HG02981 (cell line): ENCODE data around the gene CDK11B.
"Not testable (repeated sequence)": the region's sequence is repeated elsewhere in the genome, so short reads cannot be mapped to it uniquely, and the experiment has no call there.

Experiments
- ATAC-seq: cut with Tn5 transposase; IDR thresholded peaks from one replicate; pipeline ENCODE4 v1.9.1; 2021; ENCODE audit warnings: mild to moderate bottlenecking, moderate library complexity; ENCODE audit not compliant: unreplicated experiment

The CDK11B gene

GRCh38 chr1:1683104-1683905 lies 24.5 kb upstream of the CDK11B start:
- no peak for ATAC-seq

DNA sequence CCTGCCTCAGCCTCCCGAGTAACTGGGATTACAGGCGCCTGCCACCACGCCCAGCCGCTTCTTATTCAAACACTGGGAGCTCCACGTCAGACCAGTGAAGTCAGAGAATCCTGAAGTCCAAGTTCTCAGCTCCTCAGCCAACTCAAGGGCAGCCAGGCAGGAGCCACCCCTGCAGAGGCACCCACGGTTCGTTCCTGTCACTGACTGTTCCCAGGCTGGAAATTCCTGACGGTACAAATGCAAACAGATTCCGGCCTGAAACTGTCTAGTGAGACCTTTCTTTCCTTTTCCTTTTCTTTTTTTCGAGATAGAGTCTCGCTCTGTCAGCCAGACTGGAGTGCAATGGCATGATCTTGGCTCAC lies 22.1 kb upstream of the CDK11B start:
- no peak for ATAC-seq

DNA sequence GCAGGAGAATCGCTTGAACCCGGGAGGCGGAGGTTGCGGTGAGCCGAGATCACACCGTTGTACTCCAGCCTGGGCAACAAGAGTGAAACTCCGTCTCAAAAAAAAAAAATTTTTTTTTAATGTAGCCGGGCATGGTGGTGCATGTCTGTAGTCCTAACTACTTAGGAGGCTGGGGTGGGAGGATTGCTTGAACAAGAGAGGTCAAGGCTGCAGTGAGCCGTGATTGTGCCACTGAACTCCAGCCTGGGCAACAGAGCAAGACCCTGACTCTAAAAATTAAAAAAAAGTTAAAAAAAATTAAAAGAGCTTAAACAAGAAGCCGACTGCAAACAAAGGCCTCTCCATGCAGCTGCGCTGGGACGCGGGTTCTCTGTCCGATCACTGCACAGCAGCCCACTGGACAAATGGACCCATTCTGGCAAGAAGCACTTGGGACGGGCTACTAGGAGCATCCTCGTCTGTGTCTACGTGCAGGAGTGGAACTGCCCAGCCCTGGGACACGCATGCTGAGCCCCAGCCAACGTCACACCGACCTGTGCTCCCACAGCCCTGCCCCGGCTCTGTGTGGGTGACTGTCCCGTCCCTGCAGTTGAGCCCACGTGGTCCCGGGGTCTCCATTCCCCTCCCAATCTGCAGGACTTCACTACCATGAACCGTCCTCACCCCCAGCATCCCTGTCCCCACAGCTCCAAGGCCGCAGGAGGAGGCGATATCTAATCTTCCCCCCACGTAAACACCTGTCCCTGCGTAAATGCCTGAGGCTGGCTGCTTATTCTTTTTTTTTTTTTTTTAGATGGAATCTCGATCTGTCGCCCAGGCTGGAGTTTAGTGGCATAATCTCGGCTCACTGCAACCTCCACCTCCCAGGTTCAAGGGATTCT lies 21.5 kb upstream of the CDK11B start:
- ATAC-seq, result no peak

- no peak for ATAC-seq
Observed at GRCh38 chr1:1678581-1679380, 20.0 kb upstream of the CDK11B start.

DNA sequence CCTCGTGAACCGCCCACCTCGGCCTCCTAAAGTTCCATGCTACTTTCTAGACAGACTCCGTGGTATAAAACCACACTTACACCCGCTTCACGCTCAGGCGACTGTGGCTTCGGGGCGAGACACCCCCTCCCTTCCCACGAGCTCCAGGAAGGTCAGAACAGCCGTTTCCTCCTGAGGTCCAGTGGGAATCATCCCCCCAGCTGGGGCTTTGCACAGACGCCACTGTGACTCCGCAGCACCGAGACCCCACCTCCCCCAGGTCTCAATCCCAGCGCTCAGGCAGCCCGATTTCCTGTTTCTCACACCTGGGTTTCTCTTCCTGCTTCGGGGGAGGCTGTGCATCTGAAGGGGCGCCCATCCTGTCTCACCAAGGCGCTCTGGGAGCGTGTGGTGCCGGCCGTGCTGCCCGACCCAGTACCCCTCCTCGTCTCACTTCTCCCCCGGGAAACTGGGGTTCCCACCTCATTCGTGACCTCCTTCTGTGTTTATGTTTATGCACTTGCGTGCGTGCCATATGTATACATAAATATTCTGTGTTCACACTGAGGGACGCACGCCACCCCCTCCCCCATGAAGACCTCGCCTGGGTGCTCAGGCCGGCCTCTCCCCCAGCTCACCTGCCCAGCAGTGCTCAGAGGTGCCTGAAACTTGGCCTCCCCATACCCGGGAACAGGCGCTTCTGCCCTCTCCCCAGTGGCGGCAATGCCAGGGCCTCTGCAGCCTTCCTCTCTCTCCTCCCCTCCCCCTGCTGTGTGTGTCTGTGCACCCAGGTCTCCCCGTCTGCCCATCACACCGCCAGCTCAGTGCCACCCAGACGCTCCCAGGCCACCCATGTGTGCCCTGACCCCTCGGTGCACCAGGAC lies 19.1 kb upstream of the CDK11B start:
- ATAC-seq, result peak; percentile 63

- ATAC-seq, result not testable (repeated sequence)
Observed at GRCh38 chr1:1676087-1676486, 17.3 kb upstream of the CDK11B start.

GRCh38 chr1:1675218-1675617 lies 16.4 kb upstream of the CDK11B start:
- not testable (repeated sequence) for ATAC-seq

DNA sequence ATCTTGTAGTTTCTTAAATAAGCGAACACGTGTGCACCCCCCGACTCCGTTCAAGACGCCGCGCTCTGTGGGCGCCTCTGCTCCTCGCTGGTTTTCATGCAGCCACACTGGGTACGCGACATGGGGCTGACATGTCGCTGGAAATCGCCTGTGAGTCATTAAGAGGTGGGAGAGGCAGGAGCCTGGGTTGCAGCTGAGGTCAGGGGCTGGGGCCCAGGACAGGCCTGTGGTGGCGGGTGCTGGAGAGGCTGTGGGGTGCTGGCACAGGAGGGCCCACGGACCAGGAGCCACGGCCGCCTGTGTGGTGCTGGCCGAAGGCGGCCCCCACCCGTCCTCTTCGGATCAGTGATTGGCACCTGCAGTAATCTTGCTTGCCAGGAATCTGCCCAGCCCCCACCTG lies 16.0 kb upstream of the CDK11B start:
- ATAC-seq, result not testable (repeated sequence)

DNA sequence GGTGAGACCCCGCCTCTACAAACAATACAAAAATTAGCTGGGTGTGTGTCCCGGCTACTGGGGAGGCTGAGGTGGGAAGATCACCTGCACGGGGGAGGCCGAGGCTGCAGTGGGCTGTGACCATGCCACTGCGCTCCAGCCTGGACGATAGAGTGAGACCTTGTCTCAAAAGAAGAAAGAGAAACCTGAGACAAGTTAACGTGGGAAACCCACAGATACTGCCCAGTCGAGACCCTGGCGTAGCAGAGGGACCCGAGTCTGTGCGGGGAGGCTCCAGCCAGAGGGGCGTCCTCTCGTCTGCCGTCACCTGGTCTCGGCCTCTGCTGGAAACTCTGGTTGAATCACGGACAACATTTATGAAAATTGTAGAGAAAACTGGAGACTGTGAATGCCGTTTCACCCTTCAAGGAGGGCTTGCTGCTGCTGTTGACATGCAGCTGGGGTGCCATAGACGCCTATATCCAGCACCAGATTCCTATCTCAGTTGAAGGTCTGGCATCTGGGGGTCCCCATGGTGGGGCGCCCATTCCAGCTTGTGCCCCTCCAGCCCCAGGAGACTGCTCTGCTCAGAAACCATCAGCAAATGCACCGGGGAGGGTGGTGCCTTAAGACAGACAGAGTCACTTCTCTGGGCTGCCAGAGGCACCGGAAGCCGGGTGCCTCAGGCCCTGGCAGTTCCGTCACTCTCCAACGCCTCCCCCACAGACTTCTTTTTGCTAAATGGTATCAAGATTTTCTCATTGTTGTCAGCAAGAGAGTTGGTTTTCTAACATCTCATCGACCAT lies 13.6 kb upstream of the CDK11B start:
- ATAC-seq, result no peak

DNA sequence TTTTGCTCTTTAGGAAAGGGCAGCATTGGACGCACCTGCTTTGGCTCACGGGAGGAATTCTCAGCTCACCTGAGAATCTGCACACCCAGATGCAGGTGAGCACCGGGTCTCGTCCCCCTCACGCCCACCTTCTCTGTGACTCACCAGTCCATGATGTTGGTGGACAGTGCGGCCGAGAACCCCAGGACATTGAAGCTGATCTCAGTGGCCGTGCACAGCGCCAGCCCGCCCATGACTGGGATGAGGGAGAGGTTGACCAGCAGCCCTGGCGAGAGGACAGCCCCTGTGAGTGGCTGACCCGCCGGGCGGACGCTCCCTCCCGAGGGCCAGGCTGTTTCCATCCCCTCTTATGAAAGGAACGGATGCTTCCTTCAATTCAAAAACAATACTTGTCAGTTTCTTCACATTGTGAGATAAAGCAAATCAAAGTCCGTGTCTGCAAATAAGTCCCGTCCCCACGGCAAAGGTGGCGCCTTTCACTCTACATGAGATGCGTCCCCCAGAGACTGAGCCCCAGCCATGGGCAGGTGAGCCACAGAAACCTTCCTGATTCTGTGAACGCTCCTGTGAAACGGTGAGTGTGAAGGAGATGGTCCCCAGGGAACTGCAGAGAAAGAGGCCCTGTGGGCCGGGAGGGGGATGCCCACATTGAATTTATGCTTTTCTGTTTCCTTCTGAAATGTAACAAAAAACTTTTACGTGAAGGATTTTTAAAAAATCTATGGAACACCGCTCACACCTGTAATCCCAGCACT lies 12.7 kb upstream of the CDK11B start:
- ATAC-seq, result no peak

GRCh38 chr1:1670866-1671265 lies 12.1 kb upstream of the CDK11B start:
- ATAC-seq, result no peak

DNA sequence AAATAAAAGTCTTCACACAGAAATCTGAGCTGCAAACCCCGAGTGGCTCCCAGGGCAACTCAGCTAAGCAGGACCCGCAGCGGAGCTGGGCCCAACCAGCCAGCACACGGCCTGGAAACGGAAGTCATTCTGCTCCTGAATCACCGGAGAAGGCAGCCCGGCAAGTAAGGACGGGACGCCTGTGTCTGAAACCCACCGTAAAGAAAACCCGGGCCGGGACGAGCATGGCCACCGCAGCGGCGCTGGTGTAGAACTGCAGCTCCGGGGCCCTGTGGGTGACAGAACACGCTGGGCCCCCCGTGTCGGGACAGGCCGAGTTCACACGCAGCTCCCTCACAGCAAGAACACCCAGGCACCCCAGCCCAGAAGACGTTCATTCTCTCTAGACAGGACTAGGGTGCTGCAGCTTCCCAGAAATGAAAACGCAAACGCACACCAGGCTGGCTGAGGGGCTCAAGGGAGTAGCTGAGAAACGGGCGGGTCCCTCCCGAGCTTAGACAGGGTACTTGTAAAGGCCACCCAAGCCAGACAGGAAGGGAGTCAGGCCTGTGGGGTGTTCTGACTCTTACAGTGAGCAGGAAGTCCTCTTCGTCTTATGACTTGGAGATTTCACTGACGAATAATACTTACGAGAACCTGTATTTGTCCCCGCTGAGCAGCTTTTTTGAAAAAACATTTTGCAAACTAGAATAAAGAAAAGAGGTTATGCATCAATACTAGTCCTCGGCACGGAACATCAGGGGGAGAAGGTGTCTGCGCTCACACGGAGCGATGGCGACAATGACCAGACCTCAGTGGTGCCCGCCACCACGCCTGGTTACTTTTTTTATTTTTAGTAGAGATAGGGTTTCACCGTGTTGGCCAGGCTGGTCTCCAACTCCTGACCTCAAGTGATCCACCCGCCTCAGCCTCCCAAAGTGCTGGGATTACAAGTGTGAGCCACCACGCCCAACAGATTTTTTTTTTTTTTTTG lies 10.9 kb upstream of the CDK11B start:
- no peak for ATAC-seq

GRCh38 chr1:1666526-1666925 lies 7.7 kb upstream of the CDK11B start:
- ATAC-seq, result no peak

DNA sequence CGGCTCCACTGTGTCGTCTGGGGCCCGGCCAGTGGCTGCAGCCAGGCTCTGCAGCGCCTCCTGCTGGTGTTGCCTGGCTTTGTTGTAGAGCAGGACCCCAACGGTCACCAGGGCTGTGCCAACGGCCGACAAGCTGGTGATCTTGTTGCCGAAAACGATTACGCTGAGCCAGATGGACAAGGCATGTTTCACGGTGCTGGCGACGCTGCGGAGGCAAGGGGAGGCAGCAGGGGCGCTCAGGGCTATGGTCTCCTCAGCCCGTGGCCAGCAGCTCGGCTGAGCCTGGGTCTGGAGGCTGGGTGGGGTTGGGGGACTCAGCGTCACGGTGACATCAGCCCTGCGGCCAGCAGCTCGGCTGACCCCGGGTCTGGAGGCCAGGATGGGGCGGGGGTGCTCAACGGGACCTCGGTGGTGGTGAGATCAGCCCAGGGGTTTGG lies 7.0 kb upstream of the CDK11B start:
- ATAC-seq, result no peak

DNA sequence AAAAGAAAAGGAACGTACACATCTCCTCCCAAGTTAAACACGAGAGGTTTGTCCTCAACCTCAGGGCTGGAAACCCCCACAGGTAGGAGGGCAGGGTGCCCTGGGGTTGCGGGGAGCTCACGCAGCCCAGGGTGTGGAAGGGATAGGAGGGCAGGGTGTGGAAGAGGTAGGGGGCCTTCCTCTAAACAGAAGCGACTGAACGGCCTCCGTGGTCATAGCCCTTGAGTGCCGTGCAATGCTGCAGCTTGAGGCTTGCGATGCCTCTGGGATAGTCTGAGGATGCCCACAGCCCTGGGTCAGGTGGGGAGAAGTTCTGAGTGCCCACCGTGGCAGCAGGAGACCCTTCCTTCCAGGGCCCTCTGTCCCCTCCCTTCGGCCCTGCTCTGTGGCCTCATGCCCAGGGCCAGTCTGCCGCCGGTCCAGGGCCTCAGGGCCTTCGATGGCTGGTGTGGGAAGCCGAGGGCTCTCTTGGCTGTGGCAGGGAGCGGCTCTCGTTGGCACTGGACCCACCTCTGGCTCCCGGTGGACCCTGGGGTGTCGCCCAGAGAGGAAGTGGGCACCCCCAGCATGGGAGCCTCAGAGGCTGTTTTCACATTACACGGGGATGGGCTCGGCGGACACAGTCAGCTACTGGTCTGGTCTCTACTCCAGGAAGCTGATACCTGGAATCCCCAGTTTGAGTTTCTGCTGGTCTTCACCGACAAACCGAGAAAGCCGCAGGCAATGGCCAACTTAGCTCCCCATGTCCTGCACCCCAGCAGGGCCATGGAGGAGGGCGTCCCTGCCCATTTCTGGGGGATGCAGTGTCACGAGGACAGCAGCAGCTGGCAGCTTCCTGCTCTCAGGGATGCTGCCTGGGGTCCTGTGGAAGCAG lies 6.4 kb upstream of the CDK11B start:
- no peak for ATAC-seq

GRCh38 chr1:1664318-1664717 lies 5.5 kb upstream of the CDK11B start:
- ATAC-seq, result not testable (repeated sequence)
